Esophagus muscularis mucosa (tissue), 4 donors: ENCODE data around the gene GGACT. TPM values are rescaled to one million over a fixed set of nuclear protein-coding genes. Genes with fewer than 3 reads are reported as not detected.
"Not testable (repeated sequence)": the region's sequence is repeated elsewhere in the genome, so short reads cannot be mapped to it uniquely, and the experiment has no call there.

Experiments used
- DNase-seq: peaks from one replicate; pipeline ENCODE4 v3.0.0-alpha.2; 2017; ENCODE audit errors: extremely low spot score
- H3K27ac ChIP-seq, 4 donors: fragments of 200-600 bp; sonication (generic); replicated peaks in 1 of 4; 1 replicate in 3 of 4; 2 replicates in 1 of 4; pipeline ENCODE4 v1.5.1; 2016 to 2019; ENCODE audit warnings: mild to moderate bottlenecking in 1 of 4
- H3K27me3 ChIP-seq, 4 donors: fragments of 200-600 bp; sonication (generic); one replicate each; pipeline versions ENCODE4 v1.5.1 to v1.6.0; 2016 to 2019
- H3K36me3 ChIP-seq, 4 donors: fragments of 200-600 bp; sonication (generic); one replicate each; pipeline ENCODE4 v1.5.1; 2016 to 2019
- H3K4me1 ChIP-seq, 4 donors: fragments of 200-600 bp; sonication (generic); one replicate each; pipeline ENCODE4 v1.5.1; 2016 to 2019
- H3K4me3 ChIP-seq, 4 donors: fragments of 200-600 bp; sonication (generic); 1 replicate in 2 of 4; 2 replicates in 2 of 4; pipeline ENCODE4 v1.5.1; 2016 to 2019; ENCODE audit warnings: mild to moderate bottlenecking in 4 of 4, moderate library complexity in 1 of 4
- H3K9me3 ChIP-seq, 4 donors: fragments of 200-600 bp; sonication (generic); 1 replicate in 3 of 4; 2 replicates in 1 of 4; pipeline ENCODE4 v1.5.1; 2016 to 2019
- EP300 ChIP-seq: sonication (generic); formaldehyde crosslinking; IDR thresholded peaks from one replicate; pipeline ENCODE4 v1.6.1; 2017; ENCODE audit warnings: antibody characterized with exemption
- POLR2A ChIP-seq: fragments of 450-650 bp; IDR thresholded peaks from one replicate; pipeline ENCODE4 v1.6.1; 2017; ENCODE audit warnings: antibody characterized with exemption, moderate library complexity, mild to moderate bottlenecking, low read depth
- POLR2AphosphoS5 ChIP-seq, 2 donors: sonication (generic); formaldehyde crosslinking; IDR thresholded peaks; one replicate each; pipeline ENCODE4 v1.6.1; 2017; ENCODE audit warnings: antibody characterized with exemption in 2 of 2
- WGBS: methylation state at CpG from one replicate; pipeline ENCODE4 v1.1.5; 2018; 5-methylcytosine and 5-hydroxymethylcytosine counted together
- intact Hi-C: fragments of 100-400 bp; cut with DNase I; formaldehyde crosslinking; loops from one replicate; pipeline ENCODE4 v1.15.1; 2023
- total RNA-seq, 4 donors: library from RNA; depleted of rRNA; stranded (reverse); fragments of >200 nt; gene quantifications; one replicate each; pipeline versions ENCODE4 v1.1.0 to v1.2.1, GENCODE V29; 2016
- TF ChIP-seq, protein P1 (sequence below), 3 experiments: fragments of 200-600 bp in 2 of 3; fragments of 450-650 bp in 1 of 3; sonication (generic) in 2 of 3; IDR thresholded peaks; one replicate each; pipeline ENCODE4 v1.5.1; 2017 to 2019; ENCODE audit warnings: antibody characterized with exemption in 3 of 3, mild to moderate bottlenecking in 2 of 3, moderate library complexity in 1 of 3

GGACT gene
- total RNA-seq, 4 donors from 2014 or later = 1.2 to 2.9 (median 1.3) TPM

- no peak for DNase-seq
- Histone ChIP-seq H3K4me1 (no peaks in the 10 kb centered on the region), H3K36me3 (peaks cover 0 to 17% (median 5%) of the 10 kb centered on the region in 4 donors), H3K9me3 (no peaks in the 10 kb centered on the region), H3K27ac (no peak overlapping the region), H3K27me3 (no peaks in the 10 kb centered on the region), H3K4me3 (no peak overlapping the region)
- intact Hi-C loops = loop anchor here (5.0 kb wide), 1 partner anchor 91 kb away; the partner anchor contains the start of gene TMTC4
- TF ChIP-seq, protein P1, sequence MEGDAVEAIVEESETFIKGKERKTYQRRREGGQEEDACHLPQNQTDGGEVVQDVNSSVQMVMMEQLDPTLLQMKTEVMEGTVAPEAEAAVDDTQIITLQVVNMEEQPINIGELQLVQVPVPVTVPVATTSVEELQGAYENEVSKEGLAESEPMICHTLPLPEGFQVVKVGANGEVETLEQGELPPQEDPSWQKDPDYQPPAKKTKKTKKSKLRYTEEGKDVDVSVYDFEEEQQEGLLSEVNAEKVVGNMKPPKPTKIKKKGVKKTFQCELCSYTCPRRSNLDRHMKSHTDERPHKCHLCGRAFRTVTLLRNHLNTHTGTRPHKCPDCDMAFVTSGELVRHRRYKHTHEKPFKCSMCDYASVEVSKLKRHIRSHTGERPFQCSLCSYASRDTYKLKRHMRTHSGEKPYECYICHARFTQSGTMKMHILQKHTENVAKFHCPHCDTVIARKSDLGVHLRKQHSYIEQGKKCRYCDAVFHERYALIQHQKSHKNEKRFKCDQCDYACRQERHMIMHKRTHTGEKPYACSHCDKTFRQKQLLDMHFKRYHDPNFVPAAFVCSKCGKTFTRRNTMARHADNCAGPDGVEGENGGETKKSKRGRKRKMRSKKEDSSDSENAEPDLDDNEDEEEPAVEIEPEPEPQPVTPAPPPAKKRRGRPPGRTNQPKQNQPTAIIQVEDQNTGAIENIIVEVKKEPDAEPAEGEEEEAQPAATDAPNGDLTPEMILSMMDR (IDR thresholded peaks at IDR 0.05) = no peak
- TF ChIP-seq POLR2A (no peak), EP300 (no peak), POLR2AphosphoS5 (IDR thresholded peaks at IDR 0.05) (no peak)
- WGBS = 98% methylated on average over 2 of the region's 2 CpGs
Measured at GRCh38 chr13:100581504-100581903, 7.1 kb downstream of the GGACT start.

- Histone ChIP-seq H3K27me3 (no peaks in the 10 kb centered on the region), H3K36me3 (peaks cover 0 to 17% (median 5%) of the 10 kb centered on the region in 4 donors), H3K9me3 (no peaks in the 10 kb centered on the region), H3K27ac (no peak overlapping the region), H3K4me1 (no peaks in the 10 kb centered on the region), H3K4me3 (no peak overlapping the region)
- DNase-seq = no peak
- TF ChIP-seq POLR2A (no peak), EP300 (no peak), POLR2AphosphoS5 (IDR thresholded peaks at IDR 0.05) (no peak)
- TF ChIP-seq, protein P1 (IDR thresholded peaks at IDR 0.05) = no peak
- 94% methylated on average over 4 of the region's 4 CpGs for WGBS
- intact Hi-C loops = loop anchor here (5.0 kb wide), 1 partner anchor 91 kb away; the partner anchor contains the start of gene TMTC4
Measured at GRCh38 chr13:100581030-100581429, 7.6 kb downstream of the GGACT start.

GRCh38 chr13:100580045-100580444 lies 8.5 kb downstream of the GGACT start:
- Histone ChIP-seq H3K4me1 (no peaks in the 10 kb centered on the region), H3K36me3 (peaks cover 0 to 17% (median 5%) of the 10 kb centered on the region in 4 donors), H3K27ac (no peak overlapping the region), H3K27me3 (no peaks in the 10 kb centered on the region), H3K9me3 (no peaks in the 10 kb centered on the region), H3K4me3 (no peak overlapping the region)
- 94% methylated on average over 12 of the region's 12 CpGs for WGBS
- no peak for DNase-seq
- intact Hi-C loops = loop anchor here (5.0 kb wide), 1 partner anchor 92 kb away; the partner anchor contains the start of gene TMTC4
- TF ChIP-seq POLR2A (no peak), POLR2AphosphoS5 (IDR thresholded peaks at IDR 0.05) (no peak), EP300 (no peak)
- TF ChIP-seq, protein P1 (IDR thresholded peaks at IDR 0.05) = no peak

DNA sequence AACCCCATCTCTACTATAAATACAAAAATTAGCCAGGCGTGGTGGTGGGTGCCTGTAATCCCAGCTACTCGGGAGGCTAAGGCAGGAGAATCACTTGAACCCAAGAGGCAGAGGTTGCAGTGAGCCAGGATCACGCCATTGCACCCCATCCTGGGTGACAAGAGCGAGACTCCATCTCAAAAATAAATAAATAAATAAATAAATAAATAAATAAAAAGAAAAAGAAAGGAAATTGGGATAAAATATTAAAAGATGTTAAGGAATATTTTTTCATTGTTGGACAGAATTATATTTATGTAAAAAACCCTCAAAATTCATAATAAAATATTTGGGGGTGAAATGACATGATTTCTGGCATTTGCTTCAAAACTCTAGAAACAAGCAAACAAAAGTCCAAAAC lies 11.3 kb downstream of the GGACT start:
- not testable (repeated sequence) for H3K27me3 ChIP-seq, H3K9me3 ChIP-seq, H3K27ac ChIP-seq, DNase-seq, H3K4me3 ChIP-seq, H3K4me1 ChIP-seq
- H3K36me3 ChIP-seq = peaks cover 0 to 17% (median 5%) of the 10 kb centered on the region in 4 donors
- intact Hi-C loops = loop anchor here (10.0 kb wide), 1 partner anchor 548 kb away; no protein-coding TSS in a partner anchor
- 97% methylated on average over 4 of the region's 4 CpGs for WGBS

DNA sequence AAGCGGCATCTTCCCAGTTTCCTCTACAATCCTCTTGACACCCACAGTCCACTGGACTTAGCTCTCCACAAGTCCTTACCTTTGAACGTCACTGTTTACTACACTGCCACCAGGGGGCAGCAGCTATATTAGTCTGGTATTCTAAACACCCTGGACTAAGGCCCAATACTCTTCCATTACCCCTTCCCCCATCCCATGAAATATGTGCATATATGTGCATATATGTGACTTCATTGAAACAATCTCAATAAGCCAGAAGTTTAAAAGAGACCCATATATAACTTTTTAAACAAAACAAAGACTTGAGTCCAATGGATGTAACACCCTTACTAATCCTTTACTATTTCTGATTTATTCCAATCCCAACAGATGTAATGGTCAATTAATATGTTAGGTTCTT lies 15.5 kb downstream of the GGACT start:
- 50% methylated on average over 2 of the region's 2 CpGs for WGBS
- H3K9me3 ChIP-seq = no peaks in the 10 kb centered on the region
- H3K36me3 ChIP-seq = no peaks in the 10 kb centered on the region
- no peak for DNase-seq
- no peak overlapping the region for H3K4me3 ChIP-seq
- H3K4me1 ChIP-seq = no peaks in the 10 kb centered on the region
- H3K27ac ChIP-seq = no peak overlapping the region
- intact Hi-C loops = loop anchor here (10.0 kb wide), 1 partner anchor 552 kb away; no protein-coding TSS in a partner anchor
- H3K27me3 ChIP-seq = no peaks in the 10 kb centered on the region
- TF ChIP-seq POLR2AphosphoS5 (IDR thresholded peaks at IDR 0.05) = no peak
- TF ChIP-seq, protein P1 (IDR thresholded peaks at IDR 0.05) = peak; percentile 56 to 62 (median 59)
- no peak for TF ChIP-seq POLR2A
